ENCODE data around the gene ATP2B2. TPM values are rescaled to one million over a fixed set of nuclear protein-coding genes. Genes with fewer than 3 reads are reported as not detected.

Gene ATP2B2
- total and polyA plus RNA-seq, 8 donors: 0.11 to 0.75 (median 0.21) TPM

- Histone ChIP-seq H3K4me3 (no peak overlapping the region), H3K4me1 (no peaks in the 10 kb centered on the region), H3K27ac (no peak overlapping the region), H3K36me3 (no peaks in the 10 kb centered on the region), H3K27me3 (no peaks in the 10 kb centered on the region), H3K9me3 (no peaks in the 10 kb centered on the region)
- no peak for TF ChIP-seq CTCF (IDR thresholded peaks at IDR 0.05)
- DNase-seq (no peak), FAIRE-seq (no peak), ATAC-seq (no peak)
- 32 to 63% methylated on average over 3 of the region's 3 CpGs for WGBS, 2 donors
- intact Hi-C loops (cut with DNase I): no loop called here
These were observed 124.5 kb downstream of the ATP2B2 start for GRCh38 chr3:10380906-10381305.

GRCh38 chr3:10379961-10380360 lies 125.4 kb downstream of the ATP2B2 start:
- FAIRE-seq (no peak), DNase-seq (peak in 1 of 6 donors; percentile 48), ATAC-seq (no peak)
- Histone ChIP-seq H3K4me3 (no peak overlapping the region), H3K36me3 (no peaks in the 10 kb centered on the region), H3K27me3 (no peaks in the 10 kb centered on the region), H3K4me1 (no peaks in the 10 kb centered on the region), H3K9me3 (no peaks in the 10 kb centered on the region), H3K27ac (no peak overlapping the region)
- intact Hi-C loops (cut with DNase I): no loop called here
- TF ChIP-seq CTCF (IDR thresholded peaks at IDR 0.05): no peak
- 61% methylated on average over 7 of the region's 7 CpGs for WGBS, 2 donors

GRCh38 chr3:10379161-10379560 lies 126.2 kb downstream of the ATP2B2 start:
- no peak for FAIRE-seq

GRCh38 chr3:10378742-10379141 lies 126.6 kb downstream of the ATP2B2 start:
- no peak for TF ChIP-seq CTCF (IDR thresholded peaks at IDR 0.05)
- H3K9me3 ChIP-seq: no peaks in the 10 kb centered on the region
- no peaks in the 10 kb centered on the region for H3K36me3 ChIP-seq
- H3K4me3 ChIP-seq: no peak overlapping the region
- H3K27ac ChIP-seq: no peak overlapping the region
- no peaks in the 10 kb centered on the region for H3K27me3 ChIP-seq
- ATAC-seq (no peak), FAIRE-seq (no peak), DNase-seq (no peak)
- H3K4me1 ChIP-seq: no peaks in the 10 kb centered on the region
- WGBS, 2 donors: 64 to 72% methylated on average over 7 of the region's 7 CpGs
- intact Hi-C loops (cut with DNase I): no loop called here

More at GRCh38 chr3:10379161-10379560, 126.2 kb downstream of the ATP2B2 start:
- WGBS, 2 donors: 59% methylated on average over 15 of the region's 15 CpGs
- ATAC-seq (no peak), DNase-seq (no peak)
- Histone ChIP-seq H3K27ac (no peak overlapping the region), H3K36me3 (no peaks in the 10 kb centered on the region), H3K27me3 (no peaks in the 10 kb centered on the region), H3K9me3 (no peaks in the 10 kb centered on the region), H3K4me1 (no peaks in the 10 kb centered on the region), H3K4me3 (no peak overlapping the region)
- TF ChIP-seq CTCF (IDR thresholded peaks at IDR 0.05): no peak
- intact Hi-C loops (cut with DNase I): no loop called here

- no peak for FAIRE-seq
- no peaks in the 10 kb centered on the region for H3K36me3 ChIP-seq
- H3K4me1 ChIP-seq: no peaks in the 10 kb centered on the region
- intact Hi-C loops (cut with DNase I): no loop called here
- no peak overlapping the region for H3K27ac ChIP-seq
- no peaks in the 10 kb centered on the region for H3K27me3 ChIP-seq
- DNase-seq: no peak
- no peak overlapping the region for H3K4me3 ChIP-seq
- ATAC-seq: no peak
- no peaks in the 10 kb centered on the region for H3K9me3 ChIP-seq
- 68 to 78% methylated on average over 16 of the region's 16 CpGs for WGBS, 2 donors
- TF ChIP-seq CTCF (IDR thresholded peaks at IDR 0.05): no peak
These were observed 127.1 kb downstream of the ATP2B2 start for GRCh38 chr3:10378246-10378645.

Data from pancreas (tissue), 10 donors.